Dedifferentiated amniotic fluid mesenchymal stem cell (primary cell): ENCODE measurements around the gene IFNG.

ENCODE experiments used
- DNase-seq: peaks from one replicate; pipeline ENCODE4 v3.0.0-alpha.2; 2016; ENCODE audit errors: extremely low spot score

Gene IFNG

GRCh38 chr12:68166317-68166831, 6.8 kb upstream of the IFNG start:
- DNase-seq, result no peak

GRCh38 chr12:68163560-68164081, 4.1 kb upstream of the IFNG start:
- DNase-seq, result no peak

GRCh38 chr12:68162374-68162773, 2.8 kb upstream of the IFNG start:
- no peak for DNase-seq

- no peak for DNase-seq
These were observed 1.1 kb downstream of the IFNG start for GRCh38 chr12:68158432-68158831.

GRCh38 chr12:68157380-68157779, 2.2 kb downstream of the IFNG start:
- DNase-seq, result no peak

- DNase-seq, result no peak
These were observed 2.9 kb downstream of the IFNG start for GRCh38 chr12:68156636-68157035.

- DNase-seq, result no peak
These were observed 4.8 kb downstream of the IFNG start for GRCh38 chr12:68154779-68155178.

GRCh38 chr12:68148261-68148951, 11.1 kb downstream of the IFNG start:
- DNase-seq, result no peak

- DNase-seq, result no peak
These were observed 19.0 kb downstream of the IFNG start for GRCh38 chr12:68140556-68140955.

- no peak for DNase-seq
These were observed 19.6 kb downstream of the IFNG start for GRCh38 chr12:68139941-68140340.

- DNase-seq, result no peak
These were observed 20.5 kb downstream of the IFNG start for GRCh38 chr12:68139001-68139400.

GRCh38 chr12:68138480-68138879, 21.1 kb downstream of the IFNG start:
- no peak for DNase-seq

GRCh38 chr12:68137335-68137830, 22.2 kb downstream of the IFNG start:
- DNase-seq, result no peak

- DNase-seq, result no peak
These were observed 24.0 kb downstream of the IFNG start for GRCh38 chr12:68135520-68135919.

- no peak for DNase-seq
These were observed 27.6 kb downstream of the IFNG start for GRCh38 chr12:68131867-68132414.

- no peak for DNase-seq
These were observed 29.6 kb downstream of the IFNG start for GRCh38 chr12:68129979-68130378.

- no peak for DNase-seq
These were observed 37.2 kb downstream of the IFNG start for GRCh38 chr12:68122236-68122920.

- DNase-seq, result no peak
These were observed 38.4 kb downstream of the IFNG start for GRCh38 chr12:68121143-68121542.

- no peak for DNase-seq
These were observed 39.8 kb downstream of the IFNG start for GRCh38 chr12:68119724-68120211.

- DNase-seq, result no peak
These were observed 40.3 kb downstream of the IFNG start for GRCh38 chr12:68119250-68119649.

- DNase-seq, result no peak
These were observed 41.3 kb downstream of the IFNG start for GRCh38 chr12:68118096-68118755.

- no peak for DNase-seq
These were observed 41.9 kb downstream of the IFNG start for GRCh38 chr12:68117661-68118060.
